Measurements from ENCODE around the gene PITPNB. TPM values are rescaled to one million over a fixed set of nuclear protein-coding genes. Genes with fewer than 3 reads are reported as not detected.

PITPNB gene
- total and polyA plus RNA-seq, 4 donors: 23.8 to 65.9 (median 57.9) TPM

DNA sequence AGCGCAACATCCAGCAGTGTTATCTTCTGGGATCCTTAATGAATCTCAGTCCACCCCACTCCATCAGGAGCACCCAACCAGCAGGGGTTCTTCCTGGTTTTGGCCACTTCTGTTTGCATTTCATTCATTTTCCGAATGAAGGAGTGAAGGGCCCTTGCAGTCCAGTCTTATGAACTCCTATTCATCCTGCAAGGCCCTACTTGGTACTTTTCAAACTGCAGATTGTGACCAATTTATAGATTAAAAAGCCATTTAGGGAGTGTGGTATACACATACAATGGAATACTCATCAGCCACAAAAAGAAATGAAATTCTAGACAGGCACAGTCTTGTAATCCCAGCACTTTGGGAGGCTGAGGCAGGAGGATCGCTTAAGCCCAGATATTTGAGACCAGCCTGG lies 107.3 kb downstream of the PITPNB start:
- H3K9me3 ChIP-seq (ENCODE audit: control insufficient read depth, insufficient read depth, low read length): no peaks in the 10 kb centered on the region
- DNase-seq (ENCODE audit: low read depth in 4 of 6, low spot score in 6 of 6): no peak
- H3K4me1 ChIP-seq (ENCODE audit: control insufficient read depth, insufficient read depth, low read length): peaks cover 10% of the 10 kb centered on the region
- peaks cover 2% of the 10 kb centered on the region for H3K27me3 ChIP-seq (ENCODE audit: control insufficient read depth, insufficient read depth, low read length)
- 97% methylated on average over 2 of the region's 3 CpGs for WGBS (ENCODE audit: insufficient coverage)
- H3K4me3 ChIP-seq (ENCODE audit: low read depth, low read length): no peak overlapping the region
- no peak overlapping the region for H3K27ac ChIP-seq (ENCODE audit: low read depth, low read length)
- H3K36me3 ChIP-seq (ENCODE audit: control insufficient read depth, insufficient read depth, low read length): no peaks in the 10 kb centered on the region

DNA sequence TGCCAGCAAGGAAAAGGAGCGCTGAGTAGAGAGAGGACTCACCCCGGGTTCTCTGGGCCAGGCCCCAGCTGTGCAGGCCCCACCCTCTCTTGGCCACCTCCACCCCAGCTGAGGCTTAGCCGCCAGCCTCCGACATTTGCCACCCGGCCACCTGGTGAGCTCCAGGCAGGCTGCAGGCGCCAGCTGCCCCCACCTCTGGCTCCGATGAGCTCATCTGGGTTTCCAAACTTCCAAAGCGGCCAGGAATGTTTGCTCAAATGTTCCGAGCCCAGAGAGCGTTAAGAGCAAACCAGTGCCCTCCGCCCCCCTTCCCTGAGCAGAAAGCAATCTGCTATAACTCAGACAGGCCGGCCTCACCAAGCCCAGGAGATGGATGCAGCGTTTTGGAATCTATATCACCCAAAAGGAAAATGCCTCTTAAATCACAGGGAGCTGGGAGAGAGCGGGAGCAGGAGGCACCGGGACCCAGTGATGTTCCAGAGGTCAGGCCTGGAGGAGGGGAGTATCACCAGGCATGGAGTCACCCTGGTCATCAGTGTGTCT lies 108.4 kb downstream of the PITPNB start:
- peaks cover 10% of the 10 kb centered on the region for H3K4me1 ChIP-seq (ENCODE audit: control insufficient read depth, insufficient read depth, low read length)
- H3K27ac ChIP-seq (ENCODE audit: low read depth, low read length): peak overlapping the region; percentile 22
- 38% methylated on average over 8 of the region's 15 CpGs for WGBS (ENCODE audit: insufficient coverage)

DNA sequence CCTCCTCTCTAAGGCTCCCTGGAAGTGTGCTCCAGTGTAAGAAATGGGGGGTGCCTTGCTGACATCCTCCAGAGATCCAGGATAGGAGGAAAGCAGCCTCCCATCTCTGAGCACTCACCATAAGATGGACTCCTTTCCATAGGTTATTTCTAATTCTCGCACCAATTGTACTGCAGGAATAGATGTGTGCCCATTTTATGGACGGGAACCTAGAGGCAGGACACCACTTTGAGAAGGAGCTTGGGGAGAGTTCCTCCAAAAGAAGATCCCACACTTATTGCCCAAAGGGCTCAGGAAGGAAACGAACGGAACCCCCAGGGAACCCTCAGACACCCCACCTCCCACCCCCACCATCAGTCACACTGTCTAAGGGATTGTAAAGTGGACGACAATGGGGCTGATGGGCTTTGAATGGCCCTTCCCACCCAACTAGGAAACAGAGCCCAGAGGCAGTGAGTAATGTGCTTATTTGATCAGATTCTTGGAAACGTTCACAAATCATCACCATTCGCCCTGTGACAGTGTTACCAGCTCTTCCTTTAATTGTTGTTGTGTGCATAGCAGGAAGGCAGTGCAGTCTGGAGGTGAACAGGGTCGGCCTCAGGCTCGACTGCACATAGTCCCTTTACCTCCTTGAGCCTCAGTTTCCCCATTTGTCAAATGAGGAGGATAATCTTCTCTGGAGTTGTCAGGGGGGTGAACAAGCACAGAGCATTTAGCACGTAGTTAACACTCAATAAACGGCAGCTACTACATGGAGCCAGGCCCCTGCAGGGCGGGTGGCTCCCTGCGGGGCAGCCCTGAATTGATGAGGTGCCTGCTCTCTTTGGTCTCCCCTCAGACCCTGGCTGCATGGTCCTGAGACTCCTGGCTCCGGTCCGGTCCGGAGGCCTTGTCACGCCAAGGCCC lies 109.1 kb downstream of the PITPNB start:
- Histone ChIP-seq H3K4me3 (ENCODE audit: low read depth, low read length) (no peak overlapping the region), H3K36me3 (ENCODE audit: control insufficient read depth, insufficient read depth, low read length) (no peaks in the 10 kb centered on the region), H3K27me3 (ENCODE audit: control insufficient read depth, insufficient read depth, low read length) (peaks cover 10% of the 10 kb centered on the region), H3K9me3 (ENCODE audit: control insufficient read depth, insufficient read depth, low read length) (no peaks in the 10 kb centered on the region), H3K27ac (ENCODE audit: low read depth, low read length) (peak overlapping the region; percentile 22), H3K4me1 (ENCODE audit: control insufficient read depth, insufficient read depth, low read length) (peaks cover 12% of the 10 kb centered on the region)
- 53% methylated on average over 8 of the region's 17 CpGs for WGBS (ENCODE audit: insufficient coverage)
- no peak for DNase-seq (ENCODE audit: low read depth in 4 of 6, low spot score in 6 of 6)

More for the DNA sequence above, 108.4 kb downstream of the PITPNB start:
- Histone ChIP-seq H3K27me3 (ENCODE audit: control insufficient read depth, insufficient read depth, low read length) (peaks cover 8% of the 10 kb centered on the region), H3K36me3 (ENCODE audit: control insufficient read depth, insufficient read depth, low read length) (no peaks in the 10 kb centered on the region), H3K9me3 (ENCODE audit: control insufficient read depth, insufficient read depth, low read length) (no peaks in the 10 kb centered on the region), H3K4me3 (ENCODE audit: low read depth, low read length) (no peak overlapping the region)
- peak in 2 of 6 donors; percentile 53 to 61 for DNase-seq (ENCODE audit: low read depth in 4 of 6, low spot score in 6 of 6)

DNA sequence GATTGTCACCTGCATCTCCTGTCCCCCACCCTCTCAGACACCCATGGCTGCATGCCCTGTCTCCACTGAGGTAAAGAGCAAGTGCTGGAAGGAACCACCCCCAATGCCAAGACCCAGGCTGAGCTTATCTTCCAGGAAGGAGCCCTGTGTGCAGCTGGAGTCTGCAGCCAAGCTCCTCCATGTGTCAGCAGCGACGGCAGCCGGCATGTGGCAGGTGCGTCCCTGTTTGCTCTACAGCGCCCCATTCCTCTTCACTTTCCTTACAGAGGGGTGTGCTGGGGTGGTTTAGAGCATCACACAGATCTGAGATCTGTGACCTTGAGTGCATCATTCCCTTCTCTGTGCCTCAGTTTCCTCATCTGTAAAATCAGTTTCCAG lies 109.8 kb downstream of the PITPNB start:
- WGBS (ENCODE audit: insufficient coverage): no CpG with 5 or more reads among the region's 5 CpGs
- Histone ChIP-seq H3K27ac (ENCODE audit: low read depth, low read length) (no peak overlapping the region), H3K9me3 (ENCODE audit: control insufficient read depth, insufficient read depth, low read length) (no peaks in the 10 kb centered on the region), H3K36me3 (ENCODE audit: control insufficient read depth, insufficient read depth, low read length) (no peaks in the 10 kb centered on the region), H3K4me3 (ENCODE audit: low read depth, low read length) (no peak overlapping the region), H3K4me1 (ENCODE audit: control insufficient read depth, insufficient read depth, low read length) (peaks cover 19% of the 10 kb centered on the region), H3K27me3 (ENCODE audit: control insufficient read depth, insufficient read depth, low read length) (peaks cover 15% of the 10 kb centered on the region)
- DNase-seq (ENCODE audit: low read depth in 4 of 6, low spot score in 6 of 6): peak in 1 of 6 donors; percentile 43

DNA sequence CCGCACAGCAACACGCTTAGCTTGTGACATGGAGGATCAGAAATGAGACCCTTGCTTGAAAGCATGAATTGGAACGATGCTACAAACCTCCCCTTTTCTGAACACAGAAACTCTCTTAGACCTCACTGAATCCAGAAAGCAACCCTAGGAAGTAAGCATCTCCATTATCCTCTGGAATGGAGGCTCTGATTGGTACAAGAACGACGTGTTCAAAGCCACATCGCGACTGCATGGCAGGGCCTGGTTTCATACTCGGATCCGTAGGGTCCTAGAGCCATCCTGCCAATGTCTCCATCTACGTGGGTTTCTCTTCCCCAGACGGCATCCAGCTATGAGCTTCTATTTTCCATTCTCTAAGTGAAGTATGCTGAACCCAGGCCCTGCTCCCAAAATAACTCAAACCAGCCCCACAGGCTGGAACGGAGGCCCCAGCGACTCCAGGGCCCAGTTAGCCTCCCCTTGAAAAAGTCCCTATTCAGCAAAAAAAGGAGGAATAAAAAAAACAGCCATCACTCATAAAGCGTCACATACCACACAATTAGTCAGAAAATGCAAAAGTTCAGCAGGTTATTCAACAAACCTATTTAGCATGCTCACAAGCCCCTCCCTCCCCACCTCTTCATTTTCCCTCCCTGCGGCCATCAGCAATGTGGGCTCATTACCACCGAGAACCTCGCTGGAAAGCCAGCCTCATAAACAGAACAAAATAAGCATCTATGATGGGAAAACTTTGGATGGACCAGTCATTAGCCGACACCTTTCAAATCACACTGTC lies 110.4 kb downstream of the PITPNB start:
- 63% methylated on average over 12 of the region's 18 CpGs for WGBS (ENCODE audit: insufficient coverage)
- Histone ChIP-seq H3K27me3 (ENCODE audit: control insufficient read depth, insufficient read depth, low read length) (peaks cover 15% of the 10 kb centered on the region), H3K36me3 (ENCODE audit: control insufficient read depth, insufficient read depth, low read length) (no peaks in the 10 kb centered on the region), H3K4me1 (ENCODE audit: control insufficient read depth, insufficient read depth, low read length) (peaks cover 24% of the 10 kb centered on the region), H3K27ac (ENCODE audit: low read depth, low read length) (no peak overlapping the region), H3K4me3 (ENCODE audit: low read depth, low read length) (no peak overlapping the region), H3K9me3 (ENCODE audit: control insufficient read depth, insufficient read depth, low read length) (no peaks in the 10 kb centered on the region)
- DNase-seq (ENCODE audit: low read depth in 4 of 6, low spot score in 6 of 6): peak in 1 of 6 donors; percentile 54

DNA sequence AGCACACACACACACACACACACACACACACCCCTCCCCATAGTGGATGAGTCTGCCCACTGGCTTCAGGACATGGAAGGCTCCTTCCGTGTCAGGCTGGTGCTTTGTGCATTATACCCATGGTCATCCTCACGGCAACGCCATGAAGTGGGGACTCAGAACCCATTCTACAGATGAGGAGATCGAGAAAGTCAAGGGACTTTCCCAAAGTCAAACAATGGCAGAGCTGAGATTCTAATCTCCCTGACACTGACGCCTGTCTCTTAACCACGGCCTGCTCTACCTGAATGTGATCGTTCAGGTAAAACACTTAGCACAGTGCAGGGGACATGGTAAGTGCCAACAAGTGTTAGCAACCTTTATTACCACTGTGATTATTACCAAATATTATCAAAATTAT lies 113.2 kb downstream of the PITPNB start:
- 95% methylated on average over 7 of the region's 7 CpGs for WGBS (ENCODE audit: insufficient coverage)
- H3K4me3 ChIP-seq (ENCODE audit: low read depth, low read length): no peak overlapping the region
- H3K27ac ChIP-seq (ENCODE audit: low read depth, low read length): no peak overlapping the region
- no peaks in the 10 kb centered on the region for H3K36me3 ChIP-seq (ENCODE audit: control insufficient read depth, insufficient read depth, low read length)
- no peaks in the 10 kb centered on the region for H3K9me3 ChIP-seq (ENCODE audit: control insufficient read depth, insufficient read depth, low read length)
- peaks cover 30% of the 10 kb centered on the region for H3K4me1 ChIP-seq (ENCODE audit: control insufficient read depth, insufficient read depth, low read length)
- peaks cover 25% of the 10 kb centered on the region for H3K27me3 ChIP-seq (ENCODE audit: control insufficient read depth, insufficient read depth, low read length)
- no peak for DNase-seq (ENCODE audit: low read depth in 4 of 6, low spot score in 6 of 6)

DNA sequence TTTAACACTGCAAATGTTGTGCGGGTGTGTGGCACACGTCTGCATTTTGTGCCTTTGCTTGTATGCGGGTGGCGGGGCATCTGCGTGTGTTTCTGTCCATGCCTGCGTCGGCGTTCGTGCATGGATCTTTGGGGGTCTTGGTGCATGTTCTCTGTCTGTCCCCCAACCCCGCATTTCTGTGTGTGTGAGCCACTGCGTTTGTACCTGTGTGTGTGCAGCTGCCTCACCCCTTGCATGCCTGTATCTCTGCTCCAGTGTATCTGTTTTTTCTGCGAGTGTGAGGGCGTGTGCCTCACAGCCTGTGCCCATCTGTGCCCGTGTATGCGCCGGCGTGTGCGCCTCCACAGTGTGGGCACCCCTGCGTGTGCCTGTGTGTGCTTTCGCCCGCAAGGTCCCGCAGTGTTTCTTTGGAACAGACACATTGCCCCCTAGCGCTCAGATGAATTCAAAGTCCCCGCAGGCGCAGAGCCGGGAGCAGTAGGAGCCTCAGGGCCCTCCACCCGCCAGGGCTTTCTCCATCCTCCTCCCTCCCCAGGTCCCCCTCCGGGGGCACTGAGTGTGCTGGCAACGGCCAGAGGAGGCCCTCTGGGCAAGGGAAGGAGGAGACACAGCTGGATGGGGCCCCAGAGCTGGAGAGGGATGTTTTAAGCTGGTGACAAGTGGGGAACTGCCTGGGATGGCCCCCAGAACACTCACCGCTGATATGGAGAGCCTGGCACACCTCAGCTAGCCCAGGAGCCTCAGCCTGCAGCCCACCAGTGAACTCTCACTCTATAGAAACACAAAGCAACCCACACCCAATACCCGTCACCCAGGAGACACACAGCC lies 114.4 kb downstream of the PITPNB start:
- peaks cover 34% of the 10 kb centered on the region for H3K27me3 ChIP-seq (ENCODE audit: control insufficient read depth, insufficient read depth, low read length)
- DNase-seq (ENCODE audit: low read depth in 4 of 6, low spot score in 6 of 6): peak in 2 of 6 donors; percentile 92
- H3K36me3 ChIP-seq (ENCODE audit: control insufficient read depth, insufficient read depth, low read length): peaks cover 7% of the 10 kb centered on the region
- H3K9me3 ChIP-seq (ENCODE audit: control insufficient read depth, insufficient read depth, low read length): no peaks in the 10 kb centered on the region
- WGBS (ENCODE audit: insufficient coverage): 33% methylated on average over 28 of the region's 31 CpGs
- H3K4me3 ChIP-seq (ENCODE audit: low read depth, low read length): no peak overlapping the region
- H3K27ac ChIP-seq (ENCODE audit: low read depth, low read length): no peak overlapping the region
- peaks cover 32% of the 10 kb centered on the region for H3K4me1 ChIP-seq (ENCODE audit: control insufficient read depth, insufficient read depth, low read length)

DNA sequence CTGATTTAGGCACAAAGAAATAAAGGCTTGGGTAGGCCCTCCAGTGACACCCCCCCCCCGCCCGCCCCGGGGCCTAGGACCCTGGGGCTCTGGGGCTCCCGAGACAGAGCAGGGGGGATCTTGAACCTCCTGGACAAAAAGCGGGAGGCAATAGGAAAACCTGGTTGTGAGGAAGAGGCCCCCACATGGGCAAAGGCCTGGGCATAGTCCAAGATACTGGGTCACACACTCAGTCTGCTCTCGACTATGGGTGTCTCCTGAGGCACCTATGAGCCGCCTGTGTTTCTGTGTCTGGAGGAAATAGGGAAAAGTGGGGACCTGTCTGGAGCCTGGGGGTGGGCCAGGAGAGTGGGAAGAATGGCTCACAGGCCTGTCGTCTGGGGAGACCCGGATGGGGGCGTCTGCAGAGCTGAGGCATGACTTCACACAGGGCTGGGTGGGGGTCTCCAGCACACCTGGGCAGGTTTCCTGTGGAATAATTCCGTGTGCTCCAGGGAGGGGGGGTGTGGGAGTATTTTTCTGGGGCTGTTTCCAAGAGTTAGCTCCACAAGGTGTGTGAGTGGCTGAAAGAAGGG lies 115.1 kb downstream of the PITPNB start:
- no peaks in the 10 kb centered on the region for H3K9me3 ChIP-seq (ENCODE audit: control insufficient read depth, insufficient read depth, low read length)
- H3K4me1 ChIP-seq (ENCODE audit: control insufficient read depth, insufficient read depth, low read length): peaks cover 40% of the 10 kb centered on the region
- no peak overlapping the region for H3K27ac ChIP-seq (ENCODE audit: low read depth, low read length)
- 55% methylated on average over 8 of the region's 11 CpGs for whole genome bisulfite sequencing (ENCODE audit: insufficient coverage)
- peaks cover 36% of the 10 kb centered on the region for H3K27me3 ChIP-seq (ENCODE audit: control insufficient read depth, insufficient read depth, low read length)
- H3K36me3 ChIP-seq (ENCODE audit: control insufficient read depth, insufficient read depth, low read length): peaks cover 13% of the 10 kb centered on the region
- DNase-seq (ENCODE audit: low read depth in 4 of 6, low spot score in 6 of 6): no peak
- no peak overlapping the region for H3K4me3 ChIP-seq (ENCODE audit: low read depth, low read length)

Measured in spinal cord (tissue), 10 donors.